Loucy (cell line): ENCODE measurements around the gene LCTL.
A peak's percentile ranks its signal among the peaks of the same experiment; 100 is the strongest.

Source experiments
- H2AFZ ChIP-seq: fragments of 200-600 bp; sonication (generic); 2 replicates; pipeline ENCODE4 v1.6.0; 2016; ENCODE audit warnings: antibody characterized with exemption, mild to moderate bottlenecking, low read length, moderate library complexity
- H3F3A ChIP-seq: fragments of 200-600 bp; 2 replicates; pipeline ENCODE4 v1.6.0; 2016; ENCODE audit warnings: antibody characterized with exemption, low read depth, mild to moderate bottlenecking
- H3K27me3 ChIP-seq: fragments of 200-600 bp; sonication (generic); 2 replicates; pipeline ENCODE4 v1.6.1; 2014; ENCODE audit warnings: low read length, mild to moderate bottlenecking; ENCODE audit not compliant: insufficient read depth, poor library complexity, severe bottlenecking
- H3K36me3 ChIP-seq: fragments of 200-600 bp; sonication (generic); 2 replicates; pipeline ENCODE4 v1.6.1; 2016; ENCODE audit warnings: low read length; ENCODE audit not compliant: insufficient read depth
- H3K4me1 ChIP-seq: fragments of 200-600 bp; sonication (generic); 2 replicates; pipeline ENCODE4 v1.5.1; 2014; ENCODE audit warnings: low read length, mild to moderate bottlenecking; ENCODE audit not compliant: insufficient read depth, poor library complexity, severe bottlenecking
- H3K4me2 ChIP-seq: fragments of 200-600 bp; sonication (generic); 2 replicates; pipeline ENCODE4 v1.6.0; 2014; ENCODE audit warnings: antibody characterized with exemption, low read length, low read depth, mild to moderate bottlenecking; ENCODE audit not compliant: poor library complexity, severe bottlenecking
- H3K4me3 ChIP-seq: fragments of 200-600 bp; sonication (generic); 2 replicates; pipeline ENCODE4 v1.5.1; 2014; ENCODE audit warnings: low read length, mild to moderate bottlenecking, mixed read lengths; ENCODE audit not compliant: poor library complexity, severe bottlenecking
- H3K79me2 ChIP-seq: fragments of 200-600 bp; sonication (generic); 2 replicates; pipeline ENCODE4 v1.6.1; 2014; ENCODE audit warnings: low read length; ENCODE audit not compliant: insufficient read depth
- H3K9ac ChIP-seq: fragments of 200-600 bp; sonication (generic); 2 replicates; pipeline ENCODE4 v1.6.0; 2014; ENCODE audit warnings: mild to moderate bottlenecking, low read depth, low read length, moderate library complexity; ENCODE audit not compliant: poor library complexity, severe bottlenecking
- H3K9me2 ChIP-seq: fragments of 200-600 bp; sonication (generic); replicated peaks from 2 replicates; pipeline ENCODE4 v1.6.1; 2016; ENCODE audit warnings: low read depth, low read length, mixed read lengths
- H3K9me3 ChIP-seq: fragments of 200-600 bp; sonication (generic); 2 replicates; pipeline ENCODE4 v1.6.1; 2014; ENCODE audit warnings: mild to moderate bottlenecking, antibody characterized with exemption, low read length, low read depth; ENCODE audit not compliant: insufficient read depth
- H4K20me1 ChIP-seq: fragments of 200-600 bp; sonication (generic); 2 replicates; pipeline ENCODE4 v1.6.0; 2014; ENCODE audit warnings: antibody characterized with exemption, low read length, mild to moderate bottlenecking; ENCODE audit not compliant: insufficient read depth, poor library complexity, severe bottlenecking
- EZH2phosphoT487 ChIP-seq: fragments of 200-600 bp; IDR thresholded peaks from 2 replicates; pipeline ENCODE4 v1.6.1; 2018; ENCODE audit warnings: antibody characterized with exemption, mild to moderate bottlenecking, moderate library complexity, borderline replicate concordance
- TF ChIP-seq, protein P1 (sequence below): fragments of 200-600 bp; sonication (generic); conservative IDR thresholded peaks from 2 replicates; pipeline ENCODE4 v1.5.1; 2014; ENCODE audit warnings: mild to moderate bottlenecking, antibody characterized with exemption, low read length

The LCTL gene

DNA sequence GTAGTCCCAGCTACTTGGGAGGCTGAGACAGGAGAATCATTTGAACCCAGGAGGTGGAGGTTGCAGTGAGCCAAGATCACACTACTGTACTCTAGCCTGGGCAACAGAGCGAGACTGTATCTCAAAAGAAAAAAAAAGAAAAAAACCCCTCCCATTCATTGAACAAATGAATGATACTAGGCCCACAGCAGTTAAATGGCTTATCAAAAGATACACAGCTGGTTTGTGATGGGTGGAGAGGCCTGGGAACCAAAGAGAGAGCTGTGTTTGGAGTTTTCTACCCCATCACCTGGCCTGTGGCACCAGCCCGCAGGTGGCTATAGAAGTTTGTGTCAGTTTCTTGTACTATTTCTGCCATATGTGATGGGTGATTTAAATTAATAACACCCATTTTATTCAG is 43.1 kb upstream of the LCTL start:
- H3K27me3 ChIP-seq = no peaks in the 10 kb centered on the region
- H3K4me1 ChIP-seq = no peaks in the 10 kb centered on the region
- H3K36me3 ChIP-seq = no peaks in the 10 kb centered on the region
- H2AFZ ChIP-seq = no peak overlapping the region
- TF ChIP-seq EZH2phosphoT487 = no peak
- TF ChIP-seq, protein P1, sequence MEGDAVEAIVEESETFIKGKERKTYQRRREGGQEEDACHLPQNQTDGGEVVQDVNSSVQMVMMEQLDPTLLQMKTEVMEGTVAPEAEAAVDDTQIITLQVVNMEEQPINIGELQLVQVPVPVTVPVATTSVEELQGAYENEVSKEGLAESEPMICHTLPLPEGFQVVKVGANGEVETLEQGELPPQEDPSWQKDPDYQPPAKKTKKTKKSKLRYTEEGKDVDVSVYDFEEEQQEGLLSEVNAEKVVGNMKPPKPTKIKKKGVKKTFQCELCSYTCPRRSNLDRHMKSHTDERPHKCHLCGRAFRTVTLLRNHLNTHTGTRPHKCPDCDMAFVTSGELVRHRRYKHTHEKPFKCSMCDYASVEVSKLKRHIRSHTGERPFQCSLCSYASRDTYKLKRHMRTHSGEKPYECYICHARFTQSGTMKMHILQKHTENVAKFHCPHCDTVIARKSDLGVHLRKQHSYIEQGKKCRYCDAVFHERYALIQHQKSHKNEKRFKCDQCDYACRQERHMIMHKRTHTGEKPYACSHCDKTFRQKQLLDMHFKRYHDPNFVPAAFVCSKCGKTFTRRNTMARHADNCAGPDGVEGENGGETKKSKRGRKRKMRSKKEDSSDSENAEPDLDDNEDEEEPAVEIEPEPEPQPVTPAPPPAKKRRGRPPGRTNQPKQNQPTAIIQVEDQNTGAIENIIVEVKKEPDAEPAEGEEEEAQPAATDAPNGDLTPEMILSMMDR = no peak
- H4K20me1 ChIP-seq = no peaks in the 10 kb centered on the region
- no peak overlapping the region for H3K9ac ChIP-seq
- H3K9me2 ChIP-seq = no peaks in the 10 kb centered on the region
- H3K9me3 ChIP-seq = no peaks in the 10 kb centered on the region
- no peaks in the 10 kb centered on the region for H3F3A ChIP-seq
- H3K4me2 ChIP-seq = no peak overlapping the region
- no peaks in the 10 kb centered on the region for H3K79me2 ChIP-seq
- H3K4me3 ChIP-seq = no peak overlapping the region

DNA sequence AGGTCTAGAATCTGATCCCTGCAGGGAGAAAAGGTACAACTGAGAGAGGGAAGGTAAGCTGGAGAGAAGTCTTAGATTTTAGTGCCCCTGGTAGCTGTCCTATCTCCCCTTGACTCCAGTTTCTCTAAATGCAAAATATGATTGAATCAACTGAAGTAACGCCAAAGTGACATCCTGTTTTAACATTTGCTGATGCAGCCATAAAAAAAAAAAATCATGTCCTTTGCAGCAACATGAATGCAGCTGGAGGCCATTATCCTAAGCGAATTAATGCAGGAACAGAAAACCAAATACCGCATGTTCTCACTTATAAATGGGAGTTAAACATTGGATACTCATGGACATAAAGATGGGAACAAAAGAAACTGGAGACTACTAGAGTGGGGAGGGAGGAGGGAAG is 42.4 kb upstream of the LCTL start:
- Histone ChIP-seq H4K20me1 (no peaks in the 10 kb centered on the region), H3K9me2 (no peaks in the 10 kb centered on the region), H3K9ac (no peak overlapping the region), H3K27me3 (no peaks in the 10 kb centered on the region), H3F3A (no peaks in the 10 kb centered on the region), H3K4me3 (no peak overlapping the region), H3K79me2 (no peaks in the 10 kb centered on the region), H3K36me3 (no peaks in the 10 kb centered on the region), H3K4me2 (no peak overlapping the region), H3K4me1 (no peaks in the 10 kb centered on the region), H2AFZ (no peak overlapping the region), H3K9me3 (no peaks in the 10 kb centered on the region)
- no peak for TF ChIP-seq EZH2phosphoT487
- TF ChIP-seq, protein P1 = no peak

DNA sequence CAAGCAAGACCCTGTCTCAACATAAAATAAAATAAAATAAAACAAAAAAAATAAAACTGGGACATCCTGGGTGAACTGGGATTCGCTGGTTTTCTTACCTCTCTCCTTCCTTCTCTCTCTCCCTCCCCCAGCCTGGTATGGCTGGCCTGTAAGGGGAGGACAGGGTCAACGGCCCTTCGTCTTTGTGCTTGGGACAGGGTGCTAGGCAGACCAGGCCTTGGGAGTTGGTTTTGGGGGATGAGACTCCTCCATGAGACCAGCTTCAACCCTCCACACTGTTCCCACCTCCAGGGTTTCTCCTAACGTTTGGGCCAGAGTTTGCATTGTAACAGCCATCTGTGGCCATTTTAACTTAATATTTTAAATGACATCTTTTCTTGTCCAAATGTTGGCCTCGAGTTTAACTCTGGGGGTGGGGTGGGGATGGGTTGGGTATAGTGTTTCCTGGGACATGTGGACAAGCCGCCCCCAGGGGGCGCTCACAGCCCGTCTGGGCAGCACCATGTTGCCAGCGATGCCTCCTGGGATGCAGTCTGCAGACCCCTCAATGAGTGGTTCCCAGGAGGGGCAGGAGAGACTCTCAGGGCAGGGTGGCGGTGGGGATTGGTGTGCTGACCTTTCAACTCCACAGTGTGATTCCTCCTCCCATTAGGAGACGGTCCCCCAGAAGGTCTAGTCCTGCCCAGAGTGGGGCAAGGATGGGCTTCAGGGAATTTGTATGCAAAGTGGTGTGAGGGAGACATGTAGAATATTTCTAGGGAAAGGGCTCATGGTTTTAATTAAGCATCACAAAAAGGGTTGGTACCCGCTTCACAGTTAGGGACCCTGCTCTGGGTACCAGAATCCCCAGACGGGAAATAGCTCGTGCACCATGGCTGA is 37.7 kb upstream of the LCTL start:
- Histone ChIP-seq H3K27me3 (no peaks in the 10 kb centered on the region), H2AFZ (peak overlapping the region; percentile 76), H3K9me3 (no peaks in the 10 kb centered on the region), H3K4me1 (peaks cover under 1% of the 10 kb centered on the region), H3K9ac (no peak overlapping the region), H3K4me3 (no peak overlapping the region), H3K36me3 (no peaks in the 10 kb centered on the region), H3K4me2 (no peak overlapping the region), H4K20me1 (no peaks in the 10 kb centered on the region), H3K9me2 (no peaks in the 10 kb centered on the region), H3K79me2 (no peaks in the 10 kb centered on the region), H3F3A (no peaks in the 10 kb centered on the region)
- TF ChIP-seq, protein P1 = peak; percentile 88
- TF ChIP-seq EZH2phosphoT487 = no peak
